Keratinocyte (primary cell): ENCODE data around the gene PXDN.

Experiments used
- EZH2 ChIP-seq: IDR thresholded peaks from one replicate; pipeline ENCODE4 v1.6.1; 2012; ENCODE audit warnings: inconsistent platforms, mild to moderate bottlenecking, low read length, moderate library complexity
- TF ChIP-seq, protein P1 (sequence below), 3 experiments: IDR thresholded peaks in 1 of 3; conservative IDR thresholded peaks in 1 of 3; optimal IDR thresholded peaks in 1 of 3; 2 replicates in 2 of 3; 3 replicates in 1 of 3; pipeline versions ENCODE3 to v1.5.1; 2011; ENCODE audit warnings: low read length in 3 of 3, mild to moderate bottlenecking in 3 of 3, moderate library complexity in 2 of 3, control low read depth in 1 of 3, inconsistent platforms in 1 of 3; ENCODE audit not compliant: insufficient read depth in 2 of 3; ENCODE audit errors: extremely low read depth in 1 of 3

DNA sequence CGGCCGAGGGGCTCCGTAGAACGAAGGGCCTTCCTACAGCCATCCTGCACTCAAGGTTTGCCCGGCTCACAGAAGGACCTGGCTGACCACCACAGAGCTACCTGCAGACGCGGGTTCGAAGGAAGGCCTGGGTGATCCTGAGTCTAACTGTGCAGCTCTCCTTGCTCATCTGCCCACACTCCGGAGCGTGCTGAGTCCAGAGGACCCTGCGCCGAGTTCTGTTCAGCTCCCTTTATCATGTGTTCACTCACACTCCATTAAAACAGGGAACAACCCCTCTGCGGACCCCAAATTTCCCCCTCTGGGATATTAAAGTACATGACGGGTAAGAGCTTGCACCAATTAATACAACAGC is 138.3 kb downstream of the PXDN start:
- TF ChIP-seq, protein P1, sequence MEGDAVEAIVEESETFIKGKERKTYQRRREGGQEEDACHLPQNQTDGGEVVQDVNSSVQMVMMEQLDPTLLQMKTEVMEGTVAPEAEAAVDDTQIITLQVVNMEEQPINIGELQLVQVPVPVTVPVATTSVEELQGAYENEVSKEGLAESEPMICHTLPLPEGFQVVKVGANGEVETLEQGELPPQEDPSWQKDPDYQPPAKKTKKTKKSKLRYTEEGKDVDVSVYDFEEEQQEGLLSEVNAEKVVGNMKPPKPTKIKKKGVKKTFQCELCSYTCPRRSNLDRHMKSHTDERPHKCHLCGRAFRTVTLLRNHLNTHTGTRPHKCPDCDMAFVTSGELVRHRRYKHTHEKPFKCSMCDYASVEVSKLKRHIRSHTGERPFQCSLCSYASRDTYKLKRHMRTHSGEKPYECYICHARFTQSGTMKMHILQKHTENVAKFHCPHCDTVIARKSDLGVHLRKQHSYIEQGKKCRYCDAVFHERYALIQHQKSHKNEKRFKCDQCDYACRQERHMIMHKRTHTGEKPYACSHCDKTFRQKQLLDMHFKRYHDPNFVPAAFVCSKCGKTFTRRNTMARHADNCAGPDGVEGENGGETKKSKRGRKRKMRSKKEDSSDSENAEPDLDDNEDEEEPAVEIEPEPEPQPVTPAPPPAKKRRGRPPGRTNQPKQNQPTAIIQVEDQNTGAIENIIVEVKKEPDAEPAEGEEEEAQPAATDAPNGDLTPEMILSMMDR (optimal IDR thresholded peaks at IDR 0.05 in 1 of 3, IDR thresholded peaks at IDR 0.05 in 1 of 3, conservative IDR thresholded peaks at IDR 0.05 in 1 of 3; ENCODE audit: extremely low read depth in 1 of 3, insufficient read depth in 2 of 3, low read length in 3 of 3): no peak
- TF ChIP-seq EZH2: no peak
